Heart right ventricle (tissue), 16 donors: Measurements from ENCODE around the gene NKX1-2. TPM values are rescaled to one million over a fixed set of nuclear protein-coding genes. Genes with fewer than 3 reads are reported as not detected.

Source experiments
- ATAC-seq, 8 donors: fragments of 200-7000 bp; cut with Tn5 transposase; one replicate each; pipeline ENCODE4 v1.9.1; 2020; ENCODE audit warnings: mild to moderate bottlenecking in 8 of 8, moderate library complexity in 8 of 8, moderate number of reproducible peaks in 1 of 8
- DNase-seq, 2 donors: peaks; one replicate each; pipeline ENCODE4 v3.0.0-alpha.2; 2020
- H3K27ac ChIP-seq, 10 donors: fragments of 200-600 bp; sonication (generic) in 2 of 10; one replicate each; pipeline versions ENCODE4 v1.5.0 to v1.8.0; 2020 to 2022; ENCODE audit warnings: mild to moderate bottlenecking in 3 of 10
- H3K27me3 ChIP-seq, 7 donors: fragments of 200-600 bp; one replicate each; pipeline ENCODE4 v1.8.0; 2021 to 2022; ENCODE audit warnings: mild to moderate bottlenecking in 2 of 7
- H3K36me3 ChIP-seq, 9 donors: fragments of 200-600 bp; sonication (generic) in 1 of 9; one replicate each; pipeline versions ENCODE4 v1.5.0 to v1.8.0; 2020 to 2022; ENCODE audit warnings: mild to moderate bottlenecking in 2 of 9
- H3K4me1 ChIP-seq, 9 donors: fragments of 200-600 bp; sonication (generic) in 1 of 9; one replicate each; pipeline versions ENCODE4 v1.5.0 to v1.8.0; 2020 to 2022; ENCODE audit warnings: mild to moderate bottlenecking in 4 of 9
- H3K4me3 ChIP-seq, 10 donors: fragments of 200-600 bp; sonication (generic) in 2 of 10; one replicate each; pipeline versions ENCODE4 v1.5.0 to v1.8.0; 2020 to 2022; ENCODE audit warnings: mild to moderate bottlenecking in 7 of 10, moderate library complexity in 2 of 10
- H3K9me3 ChIP-seq, 11 donors: fragments of 200-600 bp in 10 of 11; sonication (generic) in 2 of 11; one replicate each; pipeline versions ENCODE4 v1.5.0 to v1.8.0; 2013 to 2022; ENCODE audit warnings: mild to moderate bottlenecking in 2 of 11, control low read depth in 1 of 11, moderate library complexity in 1 of 11
- CTCF ChIP-seq, 9 donors: fragments of 200-600 bp; sonication (generic) in 2 of 9; IDR thresholded peaks; one replicate each; pipeline versions ENCODE4 v1.5.0 to v1.8.0; 2021 to 2022; ENCODE audit warnings: antibody characterized with exemption in 9 of 9, mild to moderate bottlenecking in 5 of 9, moderate library complexity in 1 of 9
- WGBS, 2 donors: extraction: QIAGEN DNeasy Blood & Tissue Kit; methylation state at CpG; one replicate each; pipeline ENCODE4 v1.1.7; 2013; ENCODE audit warnings: inconsistent platforms in 1 of 2; 5-methylcytosine and 5-hydroxymethylcytosine counted together
- intact Hi-C, 10 donors: fragments of 100-400 bp; cut with DNase I; formaldehyde crosslinking; loops; one replicate each; pipeline versions ENCODE4 v1.11.1 to v1.14.2; 2022
- polyA plus RNA-seq, 2 donors: library from polyadenylated mRNA; stranded (reverse); fragments of 200-250 nt; gene quantifications; one replicate each; pipeline ENCODE4 v1.2.3, GENCODE V29; 2013
- total RNA-seq, 10 donors: library from RNA; stranded (reverse); fragmentation: NEBNext Ultra II Directional in 3 of 10; extraction: Animal tissue kit (Norgen Biotek cat#: 25700) in 3 of 10; gene quantifications; one replicate each; pipeline versions ENCODE4 v1.2.1 to v1.2.4, GENCODE V29; 2021 to 2023
- donor health status: Arrhythmogenic right ventricular cardiomyopathy.
- donor health status: ischemic (EF 13 %, LVEDD 7.1; RV severe dilation, severe dysfunction).
- donor health status: healthy with polysubstance abuse.
- donor health status: DM: no; HTN: yes; CAD: no.
- donor health status: DM: no; HTN: no; CAD: no.
- donor health status: ischemic (EF 25% LVEDD 6.9; RV normal size, moderate dysfunction).
- donor health status: ischemic (EF 25% LVEDD 5.7; RV mildly dilated, moderate dysfunction).
- donor health status: healthy.
- donor health status: DM: yes; HTN: yes; CAD: no.
- donor health status: Ischemic cardiomyopathy.
- donor health status: ischemic (EF 35%, LVEDD 5.7; RV mildly dilated, moderate dysfunction).
- donor health status: nonischemic (EF 11% LVEDD 7.7; RV severe dilation, severe dysfunction).
- donor health status: DM: yes; HTN: yes; CAD: no.
- donor health status: PGD.
- donor health status: ischemic (EF 29% LVEDD 5.4; RV normal size, mild dysfunction).
- donor health status: nonischemic (EF 23%, LVEDD 6.1; RV moderate dilation, normal function).

The NKX1-2 gene
- total and polyA plus RNA-seq, 12 donors: not detected

GRCh38 chr10:124461642-124462347, 12.0 kb upstream of the NKX1-2 start, which contains the start of gene LHPP:
LHPP (plus strand) TSS chr10:124461823; CDS start chr10:124461863, 40 bp downstream.
- no peaks in the 10 kb centered on the region for H3K36me3 ChIP-seq
- H3K9me3 ChIP-seq: no peaks in the 10 kb centered on the region
- H3K4me3 ChIP-seq: peak within 1 kb of the TSS; percentile 4 to 83 (median 70)
- WGBS, 2 donors: 1% methylated on average over 78 to 81 of the region's 81 CpGs
- TF ChIP-seq CTCF (IDR thresholded peaks at IDR 0.05): peak; percentile 35 to 75 (median 53)
- peaks cover 0 to 1% (median 0%) of the 10 kb centered on the region in 7 donors for H3K27me3 ChIP-seq
- peak; percentile 80 to 90 for DNase-seq
- peak; percentile 92 to 99 (median 96) for ATAC-seq
- peaks cover 0 to 31% (median 15%) of the 10 kb centered on the region in 9 donors for H3K4me1 ChIP-seq
- H3K27ac ChIP-seq: peak within 1 kb of the TSS; percentile 31 to 92 (median 86)
- intact Hi-C loops: no loop called here

GRCh38 chr10:124460144-124460543, 10.3 kb upstream of the NKX1-2 start:
- H3K4me3 ChIP-seq: no peak overlapping the region
- DNase-seq (no peak), ATAC-seq (no peak)
- H3K27me3 ChIP-seq: peaks cover 0 to 16% (median 6%) of the 10 kb centered on the region in 7 donors
- H3K4me1 ChIP-seq: peaks cover 0 to 22% (median 7%) of the 10 kb centered on the region in 9 donors
- H3K9me3 ChIP-seq: no peaks in the 10 kb centered on the region
- TF ChIP-seq CTCF (IDR thresholded peaks at IDR 0.05): no peak
- WGBS, 2 donors: 67 to 85% methylated on average over 5 of the region's 5 CpGs
- intact Hi-C loops: no loop called here
- H3K36me3 ChIP-seq: no peaks in the 10 kb centered on the region
- no peak overlapping the region for H3K27ac ChIP-seq

- H3K9me3 ChIP-seq: no peaks in the 10 kb centered on the region
- ATAC-seq: no peak
- intact Hi-C loops: no loop called here
- H3K4me1 ChIP-seq: peaks cover 0 to 16% (median 6%) of the 10 kb centered on the region in 9 donors
- H3K36me3 ChIP-seq: no peaks in the 10 kb centered on the region
- TF ChIP-seq CTCF (IDR thresholded peaks at IDR 0.05): no peak
- no peak overlapping the region for H3K4me3 ChIP-seq
- WGBS, 2 donors: 32 to 48% methylated on average over 1 of the region's 1 CpG
- no peak for DNase-seq
- no peak overlapping the region for H3K27ac ChIP-seq
- peaks cover 0 to 23% (median 14%) of the 10 kb centered on the region in 7 donors for H3K27me3 ChIP-seq
Observed at GRCh38 chr10:124459395-124459794, 9.6 kb upstream of the NKX1-2 start.

- no peak for ATAC-seq
- no peak for TF ChIP-seq CTCF (IDR thresholded peaks at IDR 0.05)
- no peak for DNase-seq
- intact Hi-C loops: no loop called here
- peaks cover 0 to 28% (median 19%) of the 10 kb centered on the region in 7 donors for H3K27me3 ChIP-seq
- no peaks in the 10 kb centered on the region for H3K9me3 ChIP-seq
- H3K4me1 ChIP-seq: peaks cover 0 to 11% (median 5%) of the 10 kb centered on the region in 9 donors
- WGBS, 2 donors: 50 to 64% methylated on average over 2 of the region's 2 CpGs
- H3K4me3 ChIP-seq: no peak overlapping the region
- no peak overlapping the region for H3K27ac ChIP-seq
- H3K36me3 ChIP-seq: no peaks in the 10 kb centered on the region
Observed at GRCh38 chr10:124458889-124459288, 9.1 kb upstream of the NKX1-2 start.
